H1 (cell line): ENCODE results near the gene RNF152. TPM values are rescaled to one million over a fixed set of nuclear protein-coding genes. Genes with fewer than 3 reads are reported as not detected.

Source experiments
- CTCF ChIA-PET: fragments of 300-600 bp; sonication (Branson Sonifier 250); formaldehyde crosslinking; loops from one replicate; lab custom pipeline; 2021; ENCODE audit not compliant: partially characterized antibody; lab: Charles Lee
- POLR2A ChIA-PET: fragments of 300-600 bp; sonication (Branson Sonifier 250); formaldehyde crosslinking; loops from one replicate; lab custom pipeline; 2021; ENCODE audit warnings: inconsistent platforms; ENCODE audit not compliant: partially characterized antibody; lab: Charles Lee
- DNase-seq, 2 experiments: peaks; one replicate each; pipeline versions ENCODE4 v3.0.0 to v3.0.0-alpha.2; 2010 to 2022; ENCODE audit warnings: low spot score in 2 of 2, low read depth in 1 of 2, mixed read lengths in 1 of 2
- FAIRE-seq: peaks from 2 replicates; lab custom pipeline; 2011; peaks lifted over from hg19 to GRCh38; lab: Jason Lieb, UNC
- H2AFZ ChIP-seq: 2 replicates; pipeline ENCODE4 v1.8.1; 2012; ENCODE audit warnings: low read length, inconsistent platforms
- H2AK5ac ChIP-seq: 2 replicates; pipeline ENCODE4 v1.6.1; 2013; ENCODE audit warnings: low read depth, low read length
- H2BK120ac ChIP-seq: replicated peaks from 2 replicates; pipeline ENCODE3; 2013; ENCODE audit warnings: low read depth, low read length, inconsistent platforms
- H2BK12ac ChIP-seq: 2 replicates; pipeline ENCODE4 v1.6.1; 2013; ENCODE audit warnings: low read depth, low read length
- H2BK15ac ChIP-seq: 2 replicates; pipeline ENCODE4 v1.6.1; 2013; ENCODE audit warnings: low read length
- H2BK20ac ChIP-seq: 2 replicates; pipeline ENCODE4 v1.6.1; 2013; ENCODE audit warnings: low read length
- H2BK5ac ChIP-seq: 2 replicates; pipeline ENCODE4 v1.6.1; 2013; ENCODE audit warnings: low read depth, low read length
- H3K14ac ChIP-seq: 2 replicates; pipeline ENCODE4 v1.6.1; 2013; ENCODE audit warnings: inconsistent platforms; ENCODE audit not compliant: insufficient read length
- H3K18ac ChIP-seq: 2 replicates; pipeline ENCODE4 v1.6.1; 2013; ENCODE audit warnings: low read length; ENCODE audit errors: extremely low read depth
- H3K23ac ChIP-seq: 2 replicates; pipeline ENCODE4 v1.6.1; 2013; ENCODE audit warnings: inconsistent platforms; ENCODE audit not compliant: insufficient read length
- H3K23me2 ChIP-seq: 2 replicates; pipeline ENCODE4 v1.6.1; 2013; ENCODE audit warnings: low read depth, low read length
- H3K27ac ChIP-seq: 2 replicates; pipeline ENCODE4 v1.6.1; 2011; ENCODE audit warnings: low read depth, low read length, inconsistent platforms
- H3K27me3 ChIP-seq, 4 experiments: replicated peaks in 1 of 4; 1 replicate in 1 of 4; 2 replicates in 3 of 4; pipeline versions ENCODE4 v1.6.1 to v1.8.1; 2011 to 2013; ENCODE audit warnings: low read length in 3 of 4, mild to moderate bottlenecking in 3 of 4, inconsistent platforms in 2 of 4, mixed read lengths in 2 of 4, moderate library complexity in 1 of 4; ENCODE audit not compliant: control insufficient read depth in 3 of 4, insufficient read depth in 3 of 4; ENCODE audit errors: extremely low read depth in 1 of 4
- H3K36me3 ChIP-seq, 4 experiments: 2 replicates each; pipeline versions ENCODE4 v1.6.1 to v1.8.1; 2011 to 2013; ENCODE audit warnings: mild to moderate bottlenecking in 4 of 4, low read length in 3 of 4, moderate library complexity in 2 of 4, control low read depth in 1 of 4, inconsistent platforms in 1 of 4; ENCODE audit not compliant: insufficient read depth in 4 of 4, control insufficient read depth in 2 of 4
- H3K4ac ChIP-seq: replicated peaks from 2 replicates; pipeline ENCODE3; 2013; ENCODE audit warnings: low read length, low read depth, mixed read lengths, inconsistent platforms; ENCODE audit not compliant: insufficient read length
- H3K4me1 ChIP-seq, 4 experiments: replicated peaks in 1 of 4; 1 replicate in 1 of 4; 2 replicates in 3 of 4; pipeline versions ENCODE4 v1.6.1 to v1.8.1; 2011 to 2013; ENCODE audit warnings: low read length in 3 of 4, inconsistent platforms in 2 of 4, mixed read lengths in 1 of 4; ENCODE audit not compliant: insufficient read depth in 4 of 4, control insufficient read depth in 3 of 4
- H3K4me2 ChIP-seq, 2 experiments: 2 replicates each; pipeline versions ENCODE4 v1.6.1 to v1.8.1; 2011 to 2013; ENCODE audit warnings: low read depth in 2 of 2, low read length in 2 of 2, control low read depth in 1 of 2, inconsistent platforms in 1 of 2, mild to moderate bottlenecking in 1 of 2; ENCODE audit not compliant: insufficient read depth in 1 of 2
- H3K4me3 ChIP-seq, 4 experiments: fragments of 200-600, 300-600 bp in 1 of 4; sonication (generic), shearing (Covaris generic), sonication (Bioruptor Twin) in 1 of 4; 2 replicates each; pipeline versions ENCODE4 v1.5.1 to v1.8.1; 2011 to 2016; ENCODE audit warnings: low read length in 4 of 4, low read depth in 3 of 4, control low read depth in 2 of 4, inconsistent platforms in 2 of 4, mild to moderate bottlenecking in 2 of 4, mixed read lengths in 1 of 4, moderate library complexity in 1 of 4; ENCODE audit not compliant: insufficient read depth in 2 of 4; ENCODE audit errors: extremely low read depth in 1 of 4
- H3K56ac ChIP-seq: replicated peaks from 2 replicates; pipeline ENCODE3; 2013; ENCODE audit warnings: low read depth, mild to moderate bottlenecking, mixed read lengths, low read length, inconsistent platforms; ENCODE audit not compliant: insufficient read length
- H3K79me1 ChIP-seq: 2 replicates; pipeline ENCODE4 v1.6.1; 2013; ENCODE audit warnings: low read depth, low read length, control low read depth
- H3K79me2 ChIP-seq, 2 experiments: 2 replicates each; pipeline versions ENCODE4 v1.6.1 to v1.8.1; 2012 to 2013; ENCODE audit warnings: low read length in 2 of 2, mild to moderate bottlenecking in 2 of 2, inconsistent platforms in 1 of 2; ENCODE audit not compliant: insufficient read depth in 2 of 2, control insufficient read depth in 1 of 2
- H3K9ac ChIP-seq, 4 experiments: replicated peaks in 1 of 4; 1 replicate in 1 of 4; 2 replicates in 3 of 4; pipeline versions ENCODE4 v1.6.1 to v1.8.1; 2011 to 2013; ENCODE audit warnings: low read depth in 3 of 4, low read length in 3 of 4, control low read depth in 2 of 4, mild to moderate bottlenecking in 2 of 4, moderate library complexity in 2 of 4, inconsistent platforms in 1 of 4; ENCODE audit errors: extremely low read depth in 1 of 4
- H3K9me3 ChIP-seq, 2 experiments: 2 replicates each; pipeline versions ENCODE4 v1.6.1 to v1.8.1; 2012 to 2013; ENCODE audit warnings: mild to moderate bottlenecking in 2 of 2, moderate library complexity in 2 of 2, control low read depth in 1 of 2, inconsistent platforms in 1 of 2, low read depth in 1 of 2, low read length in 1 of 2, mixed read lengths in 1 of 2; ENCODE audit not compliant: insufficient read depth in 2 of 2
- H4K20me1 ChIP-seq, 2 experiments: replicated peaks in 1 of 2; 2 replicates each; pipeline versions ENCODE3 to v1.8.1; 2011 to 2013; ENCODE audit warnings: inconsistent platforms in 2 of 2, low read length in 2 of 2, mild to moderate bottlenecking in 1 of 2; ENCODE audit not compliant: insufficient read depth in 2 of 2, control insufficient read depth in 1 of 2
- H4K5ac ChIP-seq: 2 replicates; pipeline ENCODE4 v1.6.1; 2013; ENCODE audit warnings: low read length, low read depth, mixed read lengths, inconsistent platforms; ENCODE audit not compliant: insufficient read length
- H4K8ac ChIP-seq: 2 replicates; pipeline ENCODE4 v1.8.0; 2013; ENCODE audit warnings: mild to moderate bottlenecking, moderate library complexity, low read length, inconsistent platforms; ENCODE audit not compliant: insufficient read depth; ENCODE audit errors: extremely low read depth
- H4K91ac ChIP-seq: replicated peaks from 2 replicates; pipeline ENCODE3; 2013; ENCODE audit warnings: low read length, mixed read lengths, inconsistent platforms; ENCODE audit not compliant: insufficient read length
- BACH1 ChIP-seq: IDR thresholded peaks from 2 replicates; pipeline ENCODE4 v1.6.1; 2012; ENCODE audit warnings: low read length, improper control_type of control experiment
- CEBPB ChIP-seq: IDR thresholded peaks from 2 replicates; pipeline ENCODE4 v1.6.1; 2012; ENCODE audit warnings: low read depth, low read length
- CHD2 ChIP-seq: IDR thresholded peaks from 2 replicates; pipeline ENCODE4 v1.6.1; 2012; ENCODE audit warnings: low read length, improper control_type of control experiment
- EZH2 ChIP-seq: fragments of 200-600 bp; sonication (generic); IDR thresholded peaks from 2 replicates; pipeline ENCODE4 v1.7.1; 2012; ENCODE audit warnings: low read depth, mild to moderate bottlenecking, moderate library complexity, low read length, inconsistent platforms; ENCODE audit not compliant: severe bottlenecking
- NRF1 ChIP-seq: IDR thresholded peaks from 2 replicates; pipeline ENCODE4 v1.6.1; 2011; ENCODE audit warnings: mild to moderate bottlenecking, low read depth, low read length, improper control_type of control experiment
- RAD21 ChIP-seq, 2 experiments: IDR thresholded peaks in 1 of 2; conservative IDR thresholded peaks in 1 of 2; 2 replicates each; pipeline ENCODE4 v1.6.1; 2011; ENCODE audit warnings: low read depth in 2 of 2, low read length in 2 of 2, improper control_type of control experiment in 1 of 2, inconsistent platforms in 1 of 2, mild to moderate bottlenecking in 1 of 2, moderate library complexity in 1 of 2
- RNF2 ChIP-seq: fragments of 200-900, 300-1000 bp; sonication (generic); IDR thresholded peaks from 2 replicates; pipeline ENCODE4 v1.7.1; 2016; ENCODE audit warnings: borderline replicate concordance, low read depth, mild to moderate bottlenecking, antibody characterized with exemption, low read length; ENCODE audit not compliant: poor library complexity, severe bottlenecking; ENCODE audit errors: missing control alignments
- SIRT6 ChIP-seq: IDR thresholded peaks from one replicate; pipeline ENCODE4 v1.7.1; 2012; ENCODE audit warnings: low read length, inconsistent platforms
- SIX5 ChIP-seq: IDR thresholded peaks from 2 replicates; pipeline ENCODE4 v1.6.1; 2011; ENCODE audit warnings: mild to moderate bottlenecking, low read depth, low read length
- TAF1 ChIP-seq: IDR thresholded peaks from 2 replicates; pipeline ENCODE4 v1.6.1; 2011; ENCODE audit warnings: mild to moderate bottlenecking, low read depth, low read length
- TAF7 ChIP-seq: optimal IDR thresholded peaks from 2 replicates; pipeline ENCODE3; 2011; ENCODE audit warnings: low read depth, mild to moderate bottlenecking, inconsistent platforms, low read length, moderate library complexity, borderline replicate concordance
- USF2 ChIP-seq: IDR thresholded peaks from 2 replicates; pipeline ENCODE4 v1.6.1; 2011; ENCODE audit warnings: low read length, improper control_type of control experiment
- ZNF274 ChIP-seq: IDR thresholded peaks from 2 replicates; pipeline ENCODE4 v1.7.0; 2012; ENCODE audit warnings: low read length, borderline replicate concordance; ENCODE audit errors: extremely low read depth
- WGBS, 2 experiments: shearing (Covaris generic) in 1 of 2; methylation state at CpG; one replicate each; pipeline versions ENCODE4 v1.1.6 to v1.1.7; 2013 to 2015; ENCODE audit warnings: low lambda C conversion rate in 2 of 2, mixed read lengths in 2 of 2, inconsistent platforms in 1 of 2, low coverage in 1 of 2, missing lambda C conversion rate in 1 of 2; ENCODE audit not compliant: insufficient replicate concordance in 2 of 2, insufficient coverage in 1 of 2, insufficient read length in 1 of 2; ENCODE audit errors: extremely low coverage in 1 of 2, missing lambda C conversion rate in 1 of 2; 5-methylcytosine and 5-hydroxymethylcytosine counted together
- polyA plus RNA-seq, 7 experiments: library from polyadenylated mRNA; depleted of rRNA in 3 of 7; stranded (reverse) in 5 of 7; unstranded in 2 of 7; fragments of >200 nt in 5 of 7; fragments of 200-250 nt in 2 of 7; gene quantifications; 1 replicate in 5 of 7; 2 replicates in 1 of 7; 4 replicates in 1 of 7; pipeline versions ENCODE4 v1.2.1 to v1.2.3, GENCODE V29; 2011 to 2013; ENCODE audit warnings: missing spikeins in 2 of 7, mixed read lengths in 2 of 7
- total RNA-seq: library from RNA; stranded (reverse); fragmentation: NEBNext Ultra II Directional; extraction: Animal tissue kit (Norgen Biotek cat#: 25700); gene quantifications from 2 replicates; pipeline ENCODE4 v1.2.1, GENCODE V29; 2021

The RNF152 gene
- total and polyA plus RNA-seq, 2 of the 8 experiments (the other 6 are each of a cell fraction or from before 2014, with no cell fraction given), result 1.1 to 2.7 TPM

GRCh38 chr18:61851940-61852451, 40.8 kb downstream of the RNF152 start:
- Histone ChIP-seq H3K9ac (no peak overlapping the region), H3K4me2 (no peak overlapping the region)
- CTCF ChIA-PET, result interaction anchor here (0.7 kb wide), 1 partner anchor 988 kb away, joined by 3 read pairs; no protein-coding TSS in a partner anchor
- TF ChIP-seq RAD21 (IDR thresholded peaks at IDR 0.05 in 1 of 2, conservative IDR thresholded peaks at IDR 0.05 in 1 of 2; ENCODE audit: low read depth in 2 of 2, low read length in 2 of 2) (no peak), TAF7 (no peak), NRF1 (no peak), USF2 (no peak), SIRT6 (no peak), RNF2 (no peak), CHD2 (no peak), CEBPB (no peak), EZH2 (no peak), TAF1 (no peak), BACH1 (no peak), ZNF274 (no peak), SIX5 (no peak)

More at GRCh38 chr18:61851940-61852451, 40.8 kb downstream of the RNF152 start:
- no peak overlapping the region for H4K8ac ChIP-seq
- no peak overlapping the region for H3K27ac ChIP-seq
- no peak overlapping the region for H3K56ac ChIP-seq
- no peaks in the 10 kb centered on the region for H3K36me3 ChIP-seq
- no peaks in the 10 kb centered on the region for H3K27me3 ChIP-seq
- H2BK120ac ChIP-seq, result no peak overlapping the region
- WGBS, 2 experiments, result 78% methylated on average over 3 of the region's 3 CpGs; no CpG with 5 or more reads in 1 of the 2 experiments
- H2BK15ac ChIP-seq, result no peak overlapping the region
- H3K9me3 ChIP-seq, result no peaks in the 10 kb centered on the region
- no peak overlapping the region for H4K91ac ChIP-seq
- H3K18ac ChIP-seq, result no peak overlapping the region
- no peaks in the 10 kb centered on the region for H3K23me2 ChIP-seq
- H3K23ac ChIP-seq, result no peak overlapping the region
- H2BK12ac ChIP-seq, result no peak overlapping the region
- no peak overlapping the region for H3K4me3 ChIP-seq
- DNase-seq, result no peak
- peaks cover 0 to 6% (median 1%) of the 10 kb centered on the region in 4 experiments; a peak in 2 of 7 replicates for H3K4me1 ChIP-seq
- no peak overlapping the region for H4K5ac ChIP-seq
- no peak overlapping the region for H2BK20ac ChIP-seq
- H2AK5ac ChIP-seq, result no peak overlapping the region
- no peak overlapping the region for H2AFZ ChIP-seq
- no peaks in the 10 kb centered on the region for H3K79me2 ChIP-seq
- POLR2A ChIA-PET, result no interaction called here
- no peak overlapping the region for H3K14ac ChIP-seq
- H4K20me1 ChIP-seq, result no peaks in the 10 kb centered on the region
- no peak for FAIRE-seq
- H3K79me1 ChIP-seq, result no peaks in the 10 kb centered on the region
- no peak overlapping the region for H2BK5ac ChIP-seq
- H3K4ac ChIP-seq, result no peak overlapping the region
